ENCODE results near the gene SNCAIP.
"Not testable (repeated sequence)": the region's sequence is repeated elsewhere in the genome, so short reads cannot be mapped to it uniquely, and the experiment has no call there.

SNCAIP gene

DNA sequence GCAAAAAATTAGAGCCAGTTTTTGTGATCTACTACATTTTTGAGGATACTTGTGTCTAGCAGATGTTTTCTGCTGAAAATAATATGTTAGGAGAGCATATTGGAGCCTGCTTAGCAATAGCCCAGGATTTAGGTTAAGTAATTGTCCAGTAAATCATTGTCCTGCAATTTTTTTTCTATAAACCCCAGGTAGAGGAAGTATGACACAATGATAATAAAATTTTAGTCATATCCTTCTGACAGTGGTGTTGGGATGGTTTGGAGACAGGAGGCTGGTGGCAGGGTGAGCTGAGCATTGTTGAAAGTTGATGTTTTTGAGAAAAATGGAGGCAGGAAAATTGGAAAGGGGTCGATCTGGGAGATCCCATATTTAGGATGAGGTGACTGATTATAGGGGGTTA lies 3.5 kb downstream of the SNCAIP start:
- DNase-seq (ENCODE audit: low read depth): no peak

DNA sequence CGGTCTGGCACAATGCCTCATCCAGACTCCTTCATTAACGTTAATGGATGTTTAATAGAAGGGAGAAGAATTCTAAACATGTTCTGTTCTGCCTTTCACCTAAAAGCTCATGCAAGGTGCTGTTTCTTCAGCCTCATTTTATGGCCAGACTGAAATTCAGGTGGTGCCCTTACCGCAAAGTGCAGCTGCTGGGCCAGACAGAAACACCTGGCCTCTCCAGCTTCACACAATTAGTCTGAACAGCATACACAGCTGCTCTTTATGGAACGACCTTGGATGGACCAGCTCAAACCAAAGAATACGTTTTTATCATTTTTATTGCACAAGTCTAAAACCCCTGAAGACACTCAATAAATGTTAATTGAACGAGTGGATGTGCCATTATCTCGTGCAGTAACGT lies 4.6 kb downstream of the SNCAIP start:
- DNase-seq (ENCODE audit: low read depth): no peak

GRCh38 chr5:122319897-122320296 lies 7.9 kb downstream of the SNCAIP start:
- no peak for DNase-seq (ENCODE audit: low read depth)

DNA sequence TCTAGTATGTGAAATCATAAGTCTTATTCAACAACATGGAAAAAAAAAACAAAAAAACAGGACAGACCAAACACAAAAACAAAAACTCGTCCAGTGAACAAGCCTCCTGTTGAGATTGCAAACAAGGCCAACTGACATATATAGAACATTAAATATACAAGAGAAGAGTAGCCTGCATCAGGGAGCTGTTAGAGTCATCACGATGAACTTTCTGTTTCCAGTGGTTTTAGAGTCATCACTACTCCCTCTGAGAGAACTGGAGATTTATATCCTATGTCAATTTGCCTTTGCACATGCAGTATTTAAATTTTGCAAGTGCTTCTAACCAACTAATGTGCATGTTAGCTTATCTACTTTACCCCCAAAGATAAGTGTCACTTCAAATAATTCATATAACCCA lies 9.9 kb downstream of the SNCAIP start:
- no peak for DNase-seq (ENCODE audit: low read depth)

- no peak for DNase-seq (ENCODE audit: low read depth)
Measured at GRCh38 chr5:122322801-122323548, 10.9 kb downstream of the SNCAIP start.

- DNase-seq (ENCODE audit: low read depth): no peak
Measured at GRCh38 chr5:122323738-122324137, 11.7 kb downstream of the SNCAIP start.

- no peak for DNase-seq (ENCODE audit: low read depth)
Measured at GRCh38 chr5:122327110-122327509, 15.1 kb downstream of the SNCAIP start.

GRCh38 chr5:122330881-122331280 lies 18.8 kb downstream of the SNCAIP start:
- DNase-seq (ENCODE audit: low read depth): no peak

DNA sequence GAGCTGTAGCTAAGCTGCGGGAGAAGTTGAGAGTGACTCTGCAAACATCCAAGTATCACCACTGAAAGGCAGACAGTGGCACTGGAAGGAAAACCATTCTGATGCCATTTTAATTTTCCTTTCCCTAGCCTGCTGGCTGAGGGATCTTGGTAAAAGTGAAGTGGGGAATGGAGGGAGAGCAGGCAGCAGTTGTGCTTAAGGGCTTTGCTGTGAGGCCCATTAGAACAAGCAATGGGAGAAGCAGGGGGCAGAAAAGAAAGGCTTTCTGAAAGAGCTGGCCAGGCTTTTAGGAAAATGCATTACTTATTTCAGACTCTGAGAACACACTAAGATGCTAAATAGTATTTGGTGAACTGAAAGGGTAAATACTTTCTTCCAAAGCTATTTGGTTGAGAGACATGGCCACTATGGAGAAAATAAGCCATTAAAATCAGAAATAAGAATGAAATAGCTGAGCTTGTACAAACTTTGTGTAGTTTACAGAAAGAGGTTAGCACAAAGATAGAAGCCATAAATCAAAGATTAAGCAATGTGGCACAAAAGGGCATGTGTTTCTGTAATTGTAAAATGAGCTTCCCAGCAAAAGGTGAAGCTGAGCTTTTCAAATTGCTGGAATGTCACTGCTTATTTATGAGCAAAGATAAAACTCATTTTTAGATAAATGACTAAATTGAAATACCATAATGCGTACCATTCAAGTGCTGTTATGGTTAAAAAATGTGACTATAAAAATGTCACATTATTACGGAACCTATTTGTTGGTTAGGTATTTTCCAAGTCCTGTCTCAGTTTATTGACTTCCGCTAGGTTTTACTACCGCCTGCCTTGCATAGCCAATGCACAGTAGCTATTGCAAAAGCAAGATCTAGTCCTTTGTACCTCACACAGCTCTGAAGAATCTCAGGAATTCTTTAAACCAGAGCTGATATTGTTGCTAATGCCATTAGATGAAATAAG lies 20.8 kb downstream of the SNCAIP start:
- no peak for DNase-seq (ENCODE audit: low read depth)

GRCh38 chr5:122333564-122333963 lies 21.5 kb downstream of the SNCAIP start:
- no peak for DNase-seq (ENCODE audit: low read depth)

GRCh38 chr5:122339591-122339990 lies 27.6 kb downstream of the SNCAIP start:
- no peak for DNase-seq (ENCODE audit: low read depth)

- no peak for DNase-seq (ENCODE audit: low read depth)
Measured at GRCh38 chr5:122341087-122341486, 29.1 kb downstream of the SNCAIP start.

DNA sequence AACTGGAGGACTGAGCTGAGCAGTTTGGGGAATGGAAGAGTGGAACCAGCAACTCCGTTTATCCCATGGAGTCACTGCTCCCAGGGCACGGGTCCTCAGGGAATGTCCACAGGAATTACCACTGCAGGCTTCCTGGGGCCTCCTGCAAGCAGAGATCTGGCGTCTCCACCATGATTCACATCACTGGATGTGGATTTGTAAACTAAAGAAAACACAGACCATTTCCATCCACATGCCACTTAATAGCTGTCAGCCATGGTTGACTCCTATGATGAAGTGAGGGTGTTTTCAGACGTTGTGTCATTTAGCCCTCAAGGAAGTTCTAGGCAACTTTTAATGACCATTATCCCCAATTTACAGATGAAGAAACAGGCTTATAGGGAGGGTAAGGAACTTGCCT lies 30.2 kb downstream of the SNCAIP start:
- no peak for DNase-seq (ENCODE audit: low read depth)

- DNase-seq (ENCODE audit: low read depth): no peak
Measured at GRCh38 chr5:122346897-122347581, 35.0 kb downstream of the SNCAIP start.

DNA sequence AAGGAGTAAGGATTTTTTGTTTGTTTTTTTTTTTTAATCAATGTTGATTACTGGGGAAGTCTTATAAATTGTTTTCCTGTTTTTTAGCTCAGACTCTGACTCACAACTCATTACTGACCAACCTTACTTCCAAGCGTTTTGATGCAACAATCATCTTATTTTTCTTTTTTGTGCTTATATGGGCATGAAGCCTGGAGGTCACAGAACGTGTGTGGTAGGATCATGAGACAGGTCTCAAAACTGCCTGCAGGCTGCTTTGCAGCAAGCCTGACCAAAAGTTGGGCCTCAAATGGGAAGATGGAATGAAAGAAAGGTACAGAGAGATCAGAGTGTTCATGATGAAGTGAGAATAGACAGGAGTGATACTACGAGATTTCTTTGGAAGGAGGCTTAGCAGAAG lies 38.5 kb downstream of the SNCAIP start:
- DNase-seq (ENCODE audit: low read depth): no peak

- DNase-seq (ENCODE audit: low read depth): no peak
Measured at GRCh38 chr5:122351416-122352157, 39.5 kb downstream of the SNCAIP start.

DNA sequence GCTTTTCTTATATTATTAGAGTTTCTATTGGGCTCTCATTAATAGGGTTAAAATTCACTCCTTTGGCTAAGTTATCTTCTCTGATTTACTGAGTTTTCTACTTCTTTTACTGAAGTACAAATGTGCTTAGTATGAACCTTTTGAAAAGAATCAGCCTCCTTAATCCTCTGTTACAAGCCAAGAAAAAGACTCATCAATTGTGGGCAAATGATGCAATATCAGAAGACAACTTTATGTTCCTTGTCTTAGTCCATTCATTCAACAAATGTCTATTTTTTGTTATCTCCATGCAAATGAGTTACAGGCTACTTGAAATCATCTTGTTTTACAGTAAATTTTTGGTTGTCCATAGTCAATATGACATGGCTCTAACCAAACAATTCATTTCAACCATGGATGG lies 40.3 kb downstream of the SNCAIP start:
- no peak for DNase-seq (ENCODE audit: low read depth)

DNA sequence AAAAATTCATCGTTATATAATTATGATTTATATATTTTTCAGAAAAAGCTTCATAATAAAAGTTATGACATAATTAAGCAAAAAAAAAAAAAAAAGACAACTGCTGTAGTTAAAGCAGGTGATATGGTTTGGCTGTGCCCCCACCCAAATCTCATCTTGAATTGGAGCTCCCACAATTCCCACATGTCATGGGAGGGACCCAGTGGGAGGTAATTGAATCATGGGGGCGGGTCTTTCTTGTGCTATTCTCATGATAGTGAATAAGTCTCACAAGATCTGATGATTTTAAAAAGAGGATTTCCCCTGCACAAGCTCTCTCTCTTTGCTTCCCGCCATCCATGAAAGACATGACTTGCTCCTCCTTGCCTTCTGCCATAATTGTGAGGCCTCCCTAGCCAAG lies 41.3 kb downstream of the SNCAIP start:
- not testable (repeated sequence) for DNase-seq (ENCODE audit: low read depth)

- DNase-seq (ENCODE audit: low read depth): no peak
Measured at GRCh38 chr5:122354293-122354692, 42.3 kb downstream of the SNCAIP start.

DNA sequence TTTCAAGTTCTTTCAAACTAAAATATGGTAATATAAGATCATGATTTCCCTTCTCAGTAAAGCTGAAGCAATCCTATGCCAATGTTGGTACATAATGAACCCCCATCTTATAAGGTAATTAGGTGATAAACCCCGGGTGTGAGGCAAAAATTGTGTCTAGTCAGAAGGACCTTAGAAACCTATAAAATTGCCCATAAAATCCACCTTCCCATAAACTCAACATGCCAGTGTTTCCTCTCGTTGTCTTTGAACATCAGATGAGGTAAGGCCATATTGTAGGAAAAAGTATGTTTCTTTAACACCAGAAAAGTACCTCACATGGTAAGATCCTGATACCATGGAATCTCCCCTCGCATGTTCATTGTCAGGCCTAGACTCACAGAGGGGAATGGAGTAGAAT lies 43.3 kb downstream of the SNCAIP start:
- DNase-seq (ENCODE audit: low read depth): no peak

DNA sequence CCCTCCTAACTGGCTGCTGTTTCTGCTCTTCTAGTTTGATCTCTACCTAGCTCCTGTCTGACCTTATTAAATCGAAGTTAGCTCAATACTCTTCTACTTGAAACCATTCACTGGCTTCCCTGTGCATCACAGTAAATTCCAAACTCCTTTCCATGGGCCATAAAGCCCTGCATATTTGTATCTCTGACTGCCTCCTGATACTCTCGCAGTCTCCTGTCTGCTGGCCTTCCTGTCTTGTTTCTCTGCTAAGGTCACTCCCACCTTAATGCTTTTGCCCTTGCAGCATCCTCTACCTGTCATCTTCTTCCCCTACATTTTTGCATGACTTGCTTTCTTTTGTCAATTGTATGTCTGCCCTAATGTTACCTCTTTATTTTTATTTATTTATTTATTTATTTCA lies 44.8 kb downstream of the SNCAIP start:
- no peak for DNase-seq (ENCODE audit: low read depth)
